Adrenal gland (tissue), 5 donors: Measurements from ENCODE around the gene CTCFL.
"Not testable (repeated sequence)": the region's sequence is repeated elsewhere in the genome, so short reads cannot be mapped to it uniquely, and the experiment has no call there.

Experiments used
- POLR2A ChIP-seq, 2 donors: fragments of 450-650 bp; IDR thresholded peaks; one replicate each; pipeline ENCODE4 v1.6.1; 2017; ENCODE audit warnings: antibody characterized with exemption in 2 of 2, mild to moderate bottlenecking in 2 of 2, moderate library complexity in 1 of 2
- TF ChIP-seq, protein P1 (sequence below), 6 experiments: fragments of 450-650 bp in 4 of 6; fragments of 200-600 bp in 2 of 6; sonication (generic) in 1 of 6; IDR thresholded peaks; 1 replicate in 5 of 6; 2 replicates in 1 of 6; pipeline versions ENCODE4 v1.5.1 to v1.8.0; 2016 to 2021; ENCODE audit warnings: antibody characterized with exemption in 6 of 6, mild to moderate bottlenecking in 2 of 6, moderate library complexity in 1 of 6
- donor health status: DM: no; HTN: no; CAD: no.

DNA sequence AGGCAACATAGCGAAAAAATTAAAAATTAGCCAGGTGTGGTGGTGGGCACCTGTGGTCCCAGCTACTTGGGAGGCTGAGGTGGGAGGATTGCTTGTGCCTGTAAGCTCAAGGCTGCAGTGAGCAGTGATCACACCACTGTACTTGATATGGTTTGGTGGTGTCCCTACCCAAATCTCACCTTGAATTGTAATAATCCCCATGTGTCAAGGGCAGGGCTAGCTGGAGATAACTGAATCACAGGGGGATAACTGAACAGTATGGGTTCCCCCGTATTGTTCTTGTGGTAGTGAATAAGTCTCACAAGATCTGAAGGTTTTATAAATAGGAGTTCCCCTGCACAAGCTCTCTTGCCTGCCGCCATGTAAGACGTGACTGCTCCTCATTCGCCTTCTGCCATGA is 52.5 kb downstream of the CTCFL start:
- TF ChIP-seq, protein P1, sequence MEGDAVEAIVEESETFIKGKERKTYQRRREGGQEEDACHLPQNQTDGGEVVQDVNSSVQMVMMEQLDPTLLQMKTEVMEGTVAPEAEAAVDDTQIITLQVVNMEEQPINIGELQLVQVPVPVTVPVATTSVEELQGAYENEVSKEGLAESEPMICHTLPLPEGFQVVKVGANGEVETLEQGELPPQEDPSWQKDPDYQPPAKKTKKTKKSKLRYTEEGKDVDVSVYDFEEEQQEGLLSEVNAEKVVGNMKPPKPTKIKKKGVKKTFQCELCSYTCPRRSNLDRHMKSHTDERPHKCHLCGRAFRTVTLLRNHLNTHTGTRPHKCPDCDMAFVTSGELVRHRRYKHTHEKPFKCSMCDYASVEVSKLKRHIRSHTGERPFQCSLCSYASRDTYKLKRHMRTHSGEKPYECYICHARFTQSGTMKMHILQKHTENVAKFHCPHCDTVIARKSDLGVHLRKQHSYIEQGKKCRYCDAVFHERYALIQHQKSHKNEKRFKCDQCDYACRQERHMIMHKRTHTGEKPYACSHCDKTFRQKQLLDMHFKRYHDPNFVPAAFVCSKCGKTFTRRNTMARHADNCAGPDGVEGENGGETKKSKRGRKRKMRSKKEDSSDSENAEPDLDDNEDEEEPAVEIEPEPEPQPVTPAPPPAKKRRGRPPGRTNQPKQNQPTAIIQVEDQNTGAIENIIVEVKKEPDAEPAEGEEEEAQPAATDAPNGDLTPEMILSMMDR (IDR thresholded peaks at IDR 0.05), result not testable (repeated sequence)
- not testable (repeated sequence) for TF ChIP-seq POLR2A (IDR thresholded peaks at IDR 0.05)
